Lower leg skin (tissue), 4 donors: Measurements from ENCODE around the gene YJEFN3. TPM values are rescaled to one million over a fixed set of nuclear protein-coding genes. Genes with fewer than 3 reads are reported as not detected.

Experiments used
- DNase-seq, 2 donors: peaks; one replicate each; pipeline ENCODE4 v3.0.0-alpha.2; 2019; ENCODE audit warnings: low spot score in 2 of 2
- H3K4me3 ChIP-seq: fragments of 200-600 bp; sonication (generic); 2 replicates; pipeline ENCODE4 v1.5.1; 2017; ENCODE audit warnings: mild to moderate bottlenecking, low read depth; ENCODE audit not compliant: poor library complexity, severe bottlenecking
- POLR2A ChIP-seq, 2 donors: fragments of 450-650 bp; IDR thresholded peaks; one replicate each; pipeline ENCODE4 v1.6.1; 2016 to 2017; ENCODE audit warnings: antibody characterized with exemption in 2 of 2, mild to moderate bottlenecking in 1 of 2, moderate library complexity in 1 of 2
- WGBS, 2 donors: methylation state at CpG; one replicate each; pipeline ENCODE4 v1.1.5; 2018; 5-methylcytosine and 5-hydroxymethylcytosine counted together
- intact Hi-C: fragments of 100-400 bp; cut with DNase I; formaldehyde crosslinking; loops from one replicate; pipeline ENCODE4 v1.15.0; 2023; ENCODE audit warnings: low total_unique reads
- total RNA-seq, 4 donors: library from RNA; depleted of rRNA; stranded (reverse); fragments of >200 nt; gene quantifications; one replicate each; pipeline ENCODE4 v1.1.0, GENCODE V29; 2016
- TF ChIP-seq, protein P1 (sequence below), 3 donors: fragments of 450-650 bp; IDR thresholded peaks; one replicate each; pipeline ENCODE4 v1.5.1; 2016; ENCODE audit warnings: antibody characterized with exemption in 3 of 3, mild to moderate bottlenecking in 3 of 3, moderate library complexity in 2 of 3

The YJEFN3 gene
- total RNA-seq, 4 donors from 2014 or later: 0.15 to 2.8 (median 0.49) TPM

DNA sequence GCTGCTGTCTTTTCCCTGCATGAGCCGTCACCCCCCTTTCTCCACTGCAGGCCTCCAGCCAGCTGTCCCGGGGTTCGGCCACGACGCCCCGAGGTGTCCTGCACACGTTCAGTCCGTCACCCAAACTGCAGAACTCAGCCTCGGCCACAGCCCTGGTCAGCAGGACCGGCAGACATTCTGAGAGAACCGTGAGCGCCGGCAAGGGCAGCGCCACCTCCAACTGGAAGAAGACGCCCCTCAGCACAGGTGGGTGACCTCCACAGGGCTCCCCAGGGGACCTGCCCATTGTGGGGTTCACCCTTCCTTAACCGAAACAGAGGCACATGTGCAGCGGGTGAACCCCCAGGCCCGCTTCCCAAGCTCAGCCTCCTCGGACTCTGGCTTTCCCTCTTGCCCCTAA, 26.4 kb upstream of the YJEFN3 start:
- no peak overlapping the region for H3K4me3 ChIP-seq
- DNase-seq: no peak
- TF ChIP-seq, protein P1, sequence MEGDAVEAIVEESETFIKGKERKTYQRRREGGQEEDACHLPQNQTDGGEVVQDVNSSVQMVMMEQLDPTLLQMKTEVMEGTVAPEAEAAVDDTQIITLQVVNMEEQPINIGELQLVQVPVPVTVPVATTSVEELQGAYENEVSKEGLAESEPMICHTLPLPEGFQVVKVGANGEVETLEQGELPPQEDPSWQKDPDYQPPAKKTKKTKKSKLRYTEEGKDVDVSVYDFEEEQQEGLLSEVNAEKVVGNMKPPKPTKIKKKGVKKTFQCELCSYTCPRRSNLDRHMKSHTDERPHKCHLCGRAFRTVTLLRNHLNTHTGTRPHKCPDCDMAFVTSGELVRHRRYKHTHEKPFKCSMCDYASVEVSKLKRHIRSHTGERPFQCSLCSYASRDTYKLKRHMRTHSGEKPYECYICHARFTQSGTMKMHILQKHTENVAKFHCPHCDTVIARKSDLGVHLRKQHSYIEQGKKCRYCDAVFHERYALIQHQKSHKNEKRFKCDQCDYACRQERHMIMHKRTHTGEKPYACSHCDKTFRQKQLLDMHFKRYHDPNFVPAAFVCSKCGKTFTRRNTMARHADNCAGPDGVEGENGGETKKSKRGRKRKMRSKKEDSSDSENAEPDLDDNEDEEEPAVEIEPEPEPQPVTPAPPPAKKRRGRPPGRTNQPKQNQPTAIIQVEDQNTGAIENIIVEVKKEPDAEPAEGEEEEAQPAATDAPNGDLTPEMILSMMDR (IDR thresholded peaks at IDR 0.05): no peak
- TF ChIP-seq POLR2A (IDR thresholded peaks at IDR 0.05): no peak
- 92 to 95% methylated on average over 19 of the region's 19 CpGs for WGBS, 2 donors
- intact Hi-C loops: no loop called here

DNA sequence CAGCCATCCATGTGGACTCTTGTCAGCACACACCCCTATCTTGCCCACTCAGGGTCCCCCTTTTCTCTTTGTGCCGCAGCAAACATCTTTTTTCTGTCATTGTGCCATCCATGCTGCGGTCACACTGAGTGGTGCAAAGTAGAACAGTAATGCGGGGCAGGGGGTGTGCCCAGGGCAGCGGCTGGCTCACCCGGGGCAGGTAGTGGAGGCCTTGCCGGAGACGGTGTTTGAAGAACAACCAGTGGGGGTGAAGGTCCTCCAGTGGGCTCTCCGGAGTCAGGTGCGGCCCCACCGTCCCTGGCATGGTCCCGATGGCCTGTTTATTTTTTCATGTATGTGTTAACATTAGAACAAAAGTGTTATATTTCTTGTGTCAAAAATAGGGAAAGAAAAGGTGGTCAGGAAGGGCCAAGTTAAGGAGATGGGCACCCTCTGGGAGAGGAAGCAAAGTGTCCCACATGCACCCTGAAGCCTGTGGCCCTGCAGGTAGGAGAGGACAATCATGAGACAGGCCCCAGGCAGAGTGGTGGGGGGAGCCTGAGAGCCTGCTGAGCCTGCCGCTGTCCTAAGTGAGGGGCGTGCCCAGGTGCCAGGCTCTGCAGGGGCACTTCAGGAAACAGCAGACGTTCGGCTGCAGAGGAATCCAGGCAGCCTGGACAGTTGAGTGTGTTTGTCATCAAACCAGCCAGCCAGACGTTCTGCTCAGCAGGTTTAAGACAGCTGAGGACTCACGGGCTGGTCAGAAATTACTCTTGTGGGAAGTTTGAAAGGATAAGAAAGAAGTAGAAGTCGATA, 25.7 kb upstream of the YJEFN3 start:
- intact Hi-C loops: no loop called here
- TF ChIP-seq, protein P1 (IDR thresholded peaks at IDR 0.05): no peak
- no peak for TF ChIP-seq POLR2A (IDR thresholded peaks at IDR 0.05)
- 85 to 91% methylated on average over 18 of the region's 18 CpGs for WGBS, 2 donors
- DNase-seq: no peak
- no peak overlapping the region for H3K4me3 ChIP-seq

DNA sequence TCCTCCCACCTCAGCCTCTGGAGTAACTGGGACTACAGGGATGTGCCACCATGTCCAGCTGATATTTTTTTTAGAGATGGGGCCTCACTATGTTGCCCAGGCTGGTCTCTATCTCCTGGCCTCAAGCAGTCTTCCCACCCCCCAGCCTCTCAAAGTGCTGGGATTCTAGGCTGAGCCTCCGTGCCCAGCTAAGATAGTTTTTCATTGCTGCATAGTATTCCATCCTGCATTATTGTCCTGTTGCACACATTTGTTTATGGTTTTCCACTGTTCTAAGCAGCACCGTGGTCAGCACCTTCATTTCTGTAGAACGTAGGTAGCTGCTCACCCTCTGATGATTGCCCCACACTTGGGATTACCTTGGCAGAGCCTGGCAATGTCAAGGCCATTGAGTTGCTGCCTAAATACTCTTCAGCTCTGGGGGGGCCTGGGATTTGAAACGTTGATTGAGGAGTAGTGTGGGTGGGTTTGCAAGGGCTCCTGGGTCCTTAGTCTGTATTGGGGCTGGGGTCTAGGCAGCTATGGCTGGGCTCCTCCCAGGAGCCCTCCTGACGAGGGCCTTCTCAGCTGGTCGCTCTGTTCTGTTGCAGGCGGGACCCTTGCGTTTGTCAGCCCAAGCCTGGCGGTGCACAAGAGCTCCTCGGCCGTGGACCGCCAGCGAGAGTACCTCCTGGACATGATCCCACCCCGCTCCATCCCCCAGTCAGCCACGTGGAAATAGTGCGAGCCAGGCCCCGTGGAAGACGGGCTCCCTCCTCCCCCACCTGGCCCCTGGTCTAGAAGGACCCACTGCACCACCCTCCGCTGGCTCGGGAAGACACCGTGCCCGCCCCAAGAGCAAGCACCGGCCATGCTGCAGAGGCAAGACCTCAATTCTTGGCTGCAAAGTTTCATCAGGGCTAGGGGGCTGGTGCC, 23.7 kb upstream of the YJEFN3 start:
- intact Hi-C loops: no loop called here
- TF ChIP-seq, protein P1 (IDR thresholded peaks at IDR 0.05): no peak
- TF ChIP-seq POLR2A (IDR thresholded peaks at IDR 0.05): no peak
- DNase-seq: no peak
- H3K4me3 ChIP-seq: no peak overlapping the region
- 89 to 91% methylated on average over 14 to 23 of the region's 23 CpGs for WGBS, 2 donors

DNA sequence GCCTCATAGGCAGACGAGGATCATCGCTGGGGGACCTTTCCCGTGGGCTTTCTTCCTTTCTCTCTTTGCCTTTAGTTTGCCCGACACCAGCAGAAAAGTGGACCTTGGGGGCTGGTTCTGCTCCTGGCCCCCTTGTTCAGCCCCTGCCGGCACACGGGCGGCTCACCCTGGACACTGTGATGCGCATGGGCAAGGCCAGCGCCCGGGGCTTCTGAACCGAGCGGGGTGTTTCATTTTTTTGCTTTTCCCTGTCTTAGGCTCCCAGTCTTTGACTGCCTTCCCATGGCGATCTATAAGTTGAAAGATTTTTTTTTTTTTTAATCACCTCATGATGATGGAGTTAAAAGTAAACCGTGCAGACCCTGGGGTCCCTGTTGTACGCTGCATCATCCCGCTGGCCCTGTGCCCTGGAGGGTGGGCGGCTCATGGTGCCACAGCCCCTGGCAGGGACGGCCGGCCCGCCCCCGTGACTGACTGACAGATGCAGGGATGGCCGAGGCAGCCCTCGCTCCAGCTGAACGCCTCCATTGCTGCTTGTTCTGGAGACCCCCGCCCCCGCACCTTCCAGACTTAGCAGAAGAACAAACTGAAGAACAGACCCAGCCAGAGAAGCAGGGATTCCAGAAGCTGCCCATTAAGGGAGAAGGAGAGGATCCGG, 22.9 kb upstream of the YJEFN3 start:
- no peak for TF ChIP-seq POLR2A (IDR thresholded peaks at IDR 0.05)
- TF ChIP-seq, protein P1 (IDR thresholded peaks at IDR 0.05): no peak
- H3K4me3 ChIP-seq: no peak overlapping the region
- DNase-seq: no peak
- 83 to 88% methylated on average over 25 to 27 of the region's 27 CpGs for WGBS, 2 donors
- intact Hi-C loops: no loop called here

DNA sequence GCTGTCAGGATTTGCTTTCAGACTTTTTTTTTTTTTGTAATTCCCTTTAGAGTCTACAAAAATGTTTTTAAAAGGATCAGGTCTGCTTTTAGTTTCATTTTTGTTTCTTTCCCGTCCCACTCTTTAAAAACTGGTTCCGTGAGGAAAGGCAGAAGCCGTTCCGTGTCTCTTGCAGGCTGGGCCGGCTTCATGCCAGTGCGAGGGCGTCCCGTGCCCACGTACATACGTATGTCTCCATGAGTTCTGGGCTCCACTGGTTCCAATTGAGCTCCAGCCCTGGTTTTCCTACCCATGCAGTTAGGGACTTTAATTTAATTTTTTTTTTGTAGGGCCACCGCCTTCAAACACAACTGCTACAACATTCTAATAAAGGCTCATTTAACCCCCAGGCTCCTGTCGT, 22.1 kb upstream of the YJEFN3 start:
- H3K4me3 ChIP-seq: no peak overlapping the region
- 75 to 91% methylated on average over 12 of the region's 12 CpGs for WGBS, 2 donors
- no peak for DNase-seq
- intact Hi-C loops: no loop called here
- TF ChIP-seq POLR2A (IDR thresholded peaks at IDR 0.05): no peak
- TF ChIP-seq, protein P1 (IDR thresholded peaks at IDR 0.05): no peak
